ENCODE data around the gene HINFP.

HINFP gene

DNA sequence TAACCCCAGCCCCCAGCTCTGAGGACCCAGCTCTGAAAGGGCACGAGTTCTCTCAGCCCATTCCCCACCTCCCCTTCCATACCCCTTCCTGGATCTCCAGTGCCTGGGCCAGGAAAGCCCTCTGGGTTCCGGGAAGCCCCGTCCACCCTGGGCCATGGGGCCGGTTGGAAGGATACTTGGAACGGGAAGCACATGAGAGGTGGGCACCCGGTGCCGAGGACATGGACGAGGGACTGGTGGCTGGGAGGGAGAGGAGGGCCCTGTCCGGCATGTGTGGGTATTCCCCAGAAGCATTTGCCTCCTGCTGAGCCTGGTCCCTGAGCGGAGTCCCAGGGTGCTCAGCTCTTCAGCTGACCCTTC is 5.2 kb upstream of the HINFP start:
- H3K4me3 ChIP-seq (ENCODE audit: low read length, poor library complexity, severe bottlenecking): no peak overlapping the region
- TF ChIP-seq, protein P1, sequence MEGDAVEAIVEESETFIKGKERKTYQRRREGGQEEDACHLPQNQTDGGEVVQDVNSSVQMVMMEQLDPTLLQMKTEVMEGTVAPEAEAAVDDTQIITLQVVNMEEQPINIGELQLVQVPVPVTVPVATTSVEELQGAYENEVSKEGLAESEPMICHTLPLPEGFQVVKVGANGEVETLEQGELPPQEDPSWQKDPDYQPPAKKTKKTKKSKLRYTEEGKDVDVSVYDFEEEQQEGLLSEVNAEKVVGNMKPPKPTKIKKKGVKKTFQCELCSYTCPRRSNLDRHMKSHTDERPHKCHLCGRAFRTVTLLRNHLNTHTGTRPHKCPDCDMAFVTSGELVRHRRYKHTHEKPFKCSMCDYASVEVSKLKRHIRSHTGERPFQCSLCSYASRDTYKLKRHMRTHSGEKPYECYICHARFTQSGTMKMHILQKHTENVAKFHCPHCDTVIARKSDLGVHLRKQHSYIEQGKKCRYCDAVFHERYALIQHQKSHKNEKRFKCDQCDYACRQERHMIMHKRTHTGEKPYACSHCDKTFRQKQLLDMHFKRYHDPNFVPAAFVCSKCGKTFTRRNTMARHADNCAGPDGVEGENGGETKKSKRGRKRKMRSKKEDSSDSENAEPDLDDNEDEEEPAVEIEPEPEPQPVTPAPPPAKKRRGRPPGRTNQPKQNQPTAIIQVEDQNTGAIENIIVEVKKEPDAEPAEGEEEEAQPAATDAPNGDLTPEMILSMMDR (conservative IDR thresholded peaks at IDR 0.05; ENCODE audit: low read length): no peak
- no peak for TF ChIP-seq EZH2phosphoT487 (IDR thresholded peaks at IDR 0.05; ENCODE audit: borderline replicate concordance)
- no peaks in the 10 kb centered on the region for H4K20me1 ChIP-seq (ENCODE audit: insufficient read depth, low read length, poor library complexity, severe bottlenecking)
- no peaks in the 10 kb centered on the region for H3K27me3 ChIP-seq (ENCODE audit: insufficient read depth, low read length, poor library complexity, severe bottlenecking)
- no peak overlapping the region for H3K9ac ChIP-seq (ENCODE audit: low read depth, low read length, poor library complexity, severe bottlenecking)
- peaks cover 3% of the 10 kb centered on the region for H3F3A ChIP-seq (ENCODE audit: low read depth)
- no peaks in the 10 kb centered on the region for H3K9me2 ChIP-seq (replicated peaks; ENCODE audit: low read depth, low read length)
- H3K4me2 ChIP-seq (ENCODE audit: low read depth, low read length, poor library complexity, severe bottlenecking): no peak overlapping the region
- no peak overlapping the region for H2AFZ ChIP-seq (ENCODE audit: low read length)
- H3K9me3 ChIP-seq (ENCODE audit: insufficient read depth, low read depth, low read length): no peaks in the 10 kb centered on the region
- H3K4me1 ChIP-seq (ENCODE audit: insufficient read depth, low read length, poor library complexity, severe bottlenecking): peaks cover 7% of the 10 kb centered on the region
- H3K36me3 ChIP-seq (ENCODE audit: insufficient read depth, low read length): peaks cover 11% of the 10 kb centered on the region; the same call in 1 of the 2 replicates
- 0 out of 2 replicates have a peak, but pooled peaks cover 5% of the 10 kb centered on the region for H3K79me2 ChIP-seq (ENCODE audit: insufficient read depth, low read length)

DNA sequence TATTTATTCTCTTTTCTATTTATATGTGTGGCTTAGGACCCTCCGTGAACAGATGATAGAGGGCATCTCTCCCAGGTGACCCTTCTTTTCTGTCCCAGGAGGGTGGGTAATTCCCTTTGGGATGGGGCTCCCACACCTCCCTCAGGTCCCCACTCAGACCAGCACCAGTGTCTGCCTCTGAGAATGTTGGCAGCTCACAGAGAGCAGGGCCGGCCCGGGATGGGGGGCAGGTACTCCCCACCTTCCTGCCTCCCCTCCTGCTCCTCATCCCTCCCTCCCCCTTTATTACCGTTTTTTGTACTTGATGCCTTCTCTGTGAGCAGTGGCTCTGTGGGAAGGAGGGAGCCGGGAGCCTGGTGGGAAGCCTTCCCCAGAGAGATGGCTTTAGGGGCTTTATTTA is 4.8 kb upstream of the HINFP start:
- peaks cover 3% of the 10 kb centered on the region for H3F3A ChIP-seq (ENCODE audit: low read depth)
- no peaks in the 10 kb centered on the region for H3K9me3 ChIP-seq (ENCODE audit: insufficient read depth, low read depth, low read length)
- peaks cover 7% of the 10 kb centered on the region for H3K79me2 ChIP-seq (ENCODE audit: insufficient read depth, low read length)
- no peak overlapping the region for H2AFZ ChIP-seq (ENCODE audit: low read length)
- H3K4me1 ChIP-seq (ENCODE audit: insufficient read depth, low read length, poor library complexity, severe bottlenecking): peaks cover 7% of the 10 kb centered on the region
- no peaks in the 10 kb centered on the region for H3K9me2 ChIP-seq (replicated peaks; ENCODE audit: low read depth, low read length)
- no peak overlapping the region for H3K4me2 ChIP-seq (ENCODE audit: low read depth, low read length, poor library complexity, severe bottlenecking)
- H4K20me1 ChIP-seq (ENCODE audit: insufficient read depth, low read length, poor library complexity, severe bottlenecking): no peaks in the 10 kb centered on the region
- no peak overlapping the region for H3K9ac ChIP-seq (ENCODE audit: low read depth, low read length, poor library complexity, severe bottlenecking)
- H3K27me3 ChIP-seq (ENCODE audit: insufficient read depth, low read length, poor library complexity, severe bottlenecking): no peaks in the 10 kb centered on the region
- TF ChIP-seq, protein P1 (conservative IDR thresholded peaks at IDR 0.05; ENCODE audit: low read length): no peak
- H3K36me3 ChIP-seq (ENCODE audit: insufficient read depth, low read length): peaks cover 7% of the 10 kb centered on the region; the same call in 1 of the 2 replicates
- no peak overlapping the region for H3K4me3 ChIP-seq (ENCODE audit: low read length, poor library complexity, severe bottlenecking)

DNA sequence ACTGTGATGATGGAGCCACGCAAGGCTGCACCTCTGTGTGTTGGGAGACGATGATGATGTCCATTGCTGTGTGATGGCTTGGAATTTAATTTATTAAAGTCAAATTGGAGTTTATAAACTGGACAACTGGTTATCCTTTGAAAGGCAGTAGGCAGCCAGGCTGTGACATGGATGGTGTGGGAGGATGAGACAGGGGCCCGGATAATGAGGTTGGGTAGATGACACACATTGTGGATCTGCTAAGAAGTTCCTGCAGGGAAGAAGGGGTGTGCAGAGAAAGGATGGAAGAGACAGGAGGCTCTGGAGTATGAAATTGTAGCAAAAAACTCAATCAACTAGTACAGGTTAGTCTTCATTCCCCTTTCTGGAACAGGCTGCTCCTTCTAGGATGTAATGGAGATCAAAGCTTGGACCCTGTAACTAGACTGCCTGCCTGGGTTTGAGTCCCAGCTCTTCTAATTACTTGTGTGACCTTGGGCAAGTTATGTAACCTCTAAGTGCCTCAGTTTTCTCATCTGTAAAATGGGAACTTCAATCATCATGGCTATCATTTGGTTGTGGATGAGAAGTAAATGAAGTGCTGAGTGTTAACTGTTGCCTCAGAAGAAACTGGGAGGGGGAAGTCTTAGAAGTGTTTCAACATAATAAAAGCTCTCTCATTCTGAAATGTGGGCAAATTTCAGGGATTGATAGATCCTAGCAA is 4.2 kb upstream of the HINFP start:
- no peak overlapping the region for H3K9ac ChIP-seq (ENCODE audit: low read depth, low read length, poor library complexity, severe bottlenecking)

More for the DNA sequence above, 4.2 kb upstream of the HINFP start:
- peaks cover 3% of the 10 kb centered on the region for H4K20me1 ChIP-seq (ENCODE audit: insufficient read depth, low read length, poor library complexity, severe bottlenecking)
- no peaks in the 10 kb centered on the region for H3K9me2 ChIP-seq (replicated peaks; ENCODE audit: low read depth, low read length)
- H3F3A ChIP-seq (ENCODE audit: low read depth): peaks cover 3% of the 10 kb centered on the region
- H3K4me1 ChIP-seq (ENCODE audit: insufficient read depth, low read length, poor library complexity, severe bottlenecking): peaks cover 11% of the 10 kb centered on the region
- no peak overlapping the region for H3K4me2 ChIP-seq (ENCODE audit: low read depth, low read length, poor library complexity, severe bottlenecking)
- no peaks in the 10 kb centered on the region for H3K27me3 ChIP-seq (ENCODE audit: insufficient read depth, low read length, poor library complexity, severe bottlenecking)
- H2AFZ ChIP-seq (ENCODE audit: low read length): no peak overlapping the region
- peaks cover 6% of the 10 kb centered on the region; the same call in 1 of the 2 replicates for H3K36me3 ChIP-seq (ENCODE audit: insufficient read depth, low read length)
- H3K4me3 ChIP-seq (ENCODE audit: low read length, poor library complexity, severe bottlenecking): no peak overlapping the region
- peaks cover 13% of the 10 kb centered on the region for H3K79me2 ChIP-seq (ENCODE audit: insufficient read depth, low read length)
- TF ChIP-seq, protein P1 (conservative IDR thresholded peaks at IDR 0.05; ENCODE audit: low read length): no peak
- TF ChIP-seq EZH2phosphoT487 (IDR thresholded peaks at IDR 0.05; ENCODE audit: borderline replicate concordance): no peak
- H3K9me3 ChIP-seq (ENCODE audit: insufficient read depth, low read depth, low read length): no peaks in the 10 kb centered on the region
